H1 (cell line): ENCODE results near the gene FA2H. TPM values are rescaled to one million over a fixed set of nuclear protein-coding genes. Genes with fewer than 3 reads are reported as not detected.

Experiments
- CTCF ChIA-PET: fragments of 300-600 bp; sonication (Branson Sonifier 250); formaldehyde crosslinking; loops from one replicate; lab custom pipeline; 2021; ENCODE audit not compliant: partially characterized antibody; lab: Charles Lee
- POLR2A ChIA-PET: fragments of 300-600 bp; sonication (Branson Sonifier 250); formaldehyde crosslinking; loops from one replicate; lab custom pipeline; 2021; ENCODE audit warnings: inconsistent platforms; ENCODE audit not compliant: partially characterized antibody; lab: Charles Lee
- DNase-seq, 2 experiments: peaks; one replicate each; pipeline versions ENCODE4 v3.0.0 to v3.0.0-alpha.2; 2010 to 2022; ENCODE audit warnings: low spot score in 2 of 2, low read depth in 1 of 2, mixed read lengths in 1 of 2
- FAIRE-seq: peaks from 2 replicates; lab custom pipeline; 2011; peaks lifted over from hg19 to GRCh38; lab: Jason Lieb, UNC
- H2AFZ ChIP-seq: 2 replicates; pipeline ENCODE4 v1.8.1; 2012; ENCODE audit warnings: low read length, inconsistent platforms
- H2AK5ac ChIP-seq: 2 replicates; pipeline ENCODE4 v1.6.1; 2013; ENCODE audit warnings: low read depth, low read length
- H2BK120ac ChIP-seq: replicated peaks from 2 replicates; pipeline ENCODE3; 2013; ENCODE audit warnings: low read depth, low read length, inconsistent platforms
- H2BK12ac ChIP-seq: 2 replicates; pipeline ENCODE4 v1.6.1; 2013; ENCODE audit warnings: low read depth, low read length
- H2BK15ac ChIP-seq: 2 replicates; pipeline ENCODE4 v1.6.1; 2013; ENCODE audit warnings: low read length
- H2BK20ac ChIP-seq: 2 replicates; pipeline ENCODE4 v1.6.1; 2013; ENCODE audit warnings: low read length
- H2BK5ac ChIP-seq: 2 replicates; pipeline ENCODE4 v1.6.1; 2013; ENCODE audit warnings: low read depth, low read length
- H3K14ac ChIP-seq: 2 replicates; pipeline ENCODE4 v1.6.1; 2013; ENCODE audit warnings: inconsistent platforms; ENCODE audit not compliant: insufficient read length
- H3K18ac ChIP-seq: 2 replicates; pipeline ENCODE4 v1.6.1; 2013; ENCODE audit warnings: low read length; ENCODE audit errors: extremely low read depth
- H3K23ac ChIP-seq: 2 replicates; pipeline ENCODE4 v1.6.1; 2013; ENCODE audit warnings: inconsistent platforms; ENCODE audit not compliant: insufficient read length
- H3K23me2 ChIP-seq: 2 replicates; pipeline ENCODE4 v1.6.1; 2013; ENCODE audit warnings: low read depth, low read length
- H3K27ac ChIP-seq: 2 replicates; pipeline ENCODE4 v1.6.1; 2011; ENCODE audit warnings: low read depth, low read length, inconsistent platforms
- H3K27me3 ChIP-seq, 4 experiments: replicated peaks in 1 of 4; 1 replicate in 1 of 4; 2 replicates in 3 of 4; pipeline versions ENCODE4 v1.6.1 to v1.8.1; 2011 to 2013; ENCODE audit warnings: low read length in 3 of 4, mild to moderate bottlenecking in 3 of 4, inconsistent platforms in 2 of 4, mixed read lengths in 2 of 4, moderate library complexity in 1 of 4; ENCODE audit not compliant: control insufficient read depth in 3 of 4, insufficient read depth in 3 of 4; ENCODE audit errors: extremely low read depth in 1 of 4
- H3K36me3 ChIP-seq, 4 experiments: 2 replicates each; pipeline versions ENCODE4 v1.6.1 to v1.8.1; 2011 to 2013; ENCODE audit warnings: mild to moderate bottlenecking in 4 of 4, low read length in 3 of 4, moderate library complexity in 2 of 4, control low read depth in 1 of 4, inconsistent platforms in 1 of 4; ENCODE audit not compliant: insufficient read depth in 4 of 4, control insufficient read depth in 2 of 4
- H3K4ac ChIP-seq: replicated peaks from 2 replicates; pipeline ENCODE3; 2013; ENCODE audit warnings: low read length, low read depth, mixed read lengths, inconsistent platforms; ENCODE audit not compliant: insufficient read length
- H3K4me1 ChIP-seq, 4 experiments: replicated peaks in 1 of 4; 1 replicate in 1 of 4; 2 replicates in 3 of 4; pipeline versions ENCODE4 v1.6.1 to v1.8.1; 2011 to 2013; ENCODE audit warnings: low read length in 3 of 4, inconsistent platforms in 2 of 4, mixed read lengths in 1 of 4; ENCODE audit not compliant: insufficient read depth in 4 of 4, control insufficient read depth in 3 of 4
- H3K4me2 ChIP-seq, 2 experiments: 2 replicates each; pipeline versions ENCODE4 v1.6.1 to v1.8.1; 2011 to 2013; ENCODE audit warnings: low read depth in 2 of 2, low read length in 2 of 2, control low read depth in 1 of 2, inconsistent platforms in 1 of 2, mild to moderate bottlenecking in 1 of 2; ENCODE audit not compliant: insufficient read depth in 1 of 2
- H3K4me3 ChIP-seq, 4 experiments: fragments of 200-600, 300-600 bp in 1 of 4; sonication (generic), shearing (Covaris generic), sonication (Bioruptor Twin) in 1 of 4; 2 replicates each; pipeline versions ENCODE4 v1.5.1 to v1.8.1; 2011 to 2016; ENCODE audit warnings: low read length in 4 of 4, low read depth in 3 of 4, control low read depth in 2 of 4, inconsistent platforms in 2 of 4, mild to moderate bottlenecking in 2 of 4, mixed read lengths in 1 of 4, moderate library complexity in 1 of 4; ENCODE audit not compliant: insufficient read depth in 2 of 4; ENCODE audit errors: extremely low read depth in 1 of 4
- H3K56ac ChIP-seq: replicated peaks from 2 replicates; pipeline ENCODE3; 2013; ENCODE audit warnings: low read depth, mild to moderate bottlenecking, mixed read lengths, low read length, inconsistent platforms; ENCODE audit not compliant: insufficient read length
- H3K79me1 ChIP-seq: 2 replicates; pipeline ENCODE4 v1.6.1; 2013; ENCODE audit warnings: low read depth, low read length, control low read depth
- H3K79me2 ChIP-seq, 2 experiments: 2 replicates each; pipeline versions ENCODE4 v1.6.1 to v1.8.1; 2012 to 2013; ENCODE audit warnings: low read length in 2 of 2, mild to moderate bottlenecking in 2 of 2, inconsistent platforms in 1 of 2; ENCODE audit not compliant: insufficient read depth in 2 of 2, control insufficient read depth in 1 of 2
- H3K9ac ChIP-seq, 4 experiments: replicated peaks in 1 of 4; 1 replicate in 1 of 4; 2 replicates in 3 of 4; pipeline versions ENCODE4 v1.6.1 to v1.8.1; 2011 to 2013; ENCODE audit warnings: low read depth in 3 of 4, low read length in 3 of 4, control low read depth in 2 of 4, mild to moderate bottlenecking in 2 of 4, moderate library complexity in 2 of 4, inconsistent platforms in 1 of 4; ENCODE audit errors: extremely low read depth in 1 of 4
- H3K9me3 ChIP-seq, 2 experiments: 2 replicates each; pipeline versions ENCODE4 v1.6.1 to v1.8.1; 2012 to 2013; ENCODE audit warnings: mild to moderate bottlenecking in 2 of 2, moderate library complexity in 2 of 2, control low read depth in 1 of 2, inconsistent platforms in 1 of 2, low read depth in 1 of 2, low read length in 1 of 2, mixed read lengths in 1 of 2; ENCODE audit not compliant: insufficient read depth in 2 of 2
- H4K20me1 ChIP-seq, 2 experiments: replicated peaks in 1 of 2; 2 replicates each; pipeline versions ENCODE3 to v1.8.1; 2011 to 2013; ENCODE audit warnings: inconsistent platforms in 2 of 2, low read length in 2 of 2, mild to moderate bottlenecking in 1 of 2; ENCODE audit not compliant: insufficient read depth in 2 of 2, control insufficient read depth in 1 of 2
- H4K5ac ChIP-seq: 2 replicates; pipeline ENCODE4 v1.6.1; 2013; ENCODE audit warnings: low read length, low read depth, mixed read lengths, inconsistent platforms; ENCODE audit not compliant: insufficient read length
- H4K8ac ChIP-seq: 2 replicates; pipeline ENCODE4 v1.8.0; 2013; ENCODE audit warnings: mild to moderate bottlenecking, moderate library complexity, low read length, inconsistent platforms; ENCODE audit not compliant: insufficient read depth; ENCODE audit errors: extremely low read depth
- H4K91ac ChIP-seq: replicated peaks from 2 replicates; pipeline ENCODE3; 2013; ENCODE audit warnings: low read length, mixed read lengths, inconsistent platforms; ENCODE audit not compliant: insufficient read length
- CBX5 ChIP-seq: fragments of 300-800, 300-1000 bp; sonication (generic); IDR thresholded peaks from 2 replicates; pipeline ENCODE4 v1.7.1; 2016; ENCODE audit warnings: antibody characterized with exemption, low read length, low read depth
- EP300 ChIP-seq, 2 experiments: IDR thresholded peaks; 1 replicate in 1 of 2; 2 replicates in 1 of 2; pipeline ENCODE4 v1.6.1; 2011 to 2012; ENCODE audit warnings: low read depth in 2 of 2, low read length in 2 of 2, mild to moderate bottlenecking in 2 of 2, borderline replicate concordance in 1 of 2, inconsistent platforms in 1 of 2, moderate library complexity in 1 of 2
- KDM1A ChIP-seq: fragments of 200-600, 300-600 bp; sonication (generic); IDR thresholded peaks from 2 replicates; pipeline ENCODE4 v1.7.1; 2016; ENCODE audit warnings: mild to moderate bottlenecking, low read length, borderline replicate concordance
- MAFK ChIP-seq: IDR thresholded peaks from 2 replicates; pipeline ENCODE4 v1.6.1; 2012; ENCODE audit warnings: low read depth, mild to moderate bottlenecking, improper control_type of control experiment, low read length
- RBBP5 ChIP-seq: IDR thresholded peaks from 2 replicates; pipeline ENCODE4 v1.7.1; 2012; ENCODE audit warnings: low read depth, mild to moderate bottlenecking, inconsistent platforms, low read length, moderate library complexity, borderline replicate concordance
- RFX5 ChIP-seq: IDR thresholded peaks from 2 replicates; pipeline ENCODE4 v1.6.1; 2011; ENCODE audit warnings: low read depth, low read length, improper control_type of control experiment, borderline replicate concordance
- SIX5 ChIP-seq: IDR thresholded peaks from 2 replicates; pipeline ENCODE4 v1.6.1; 2011; ENCODE audit warnings: mild to moderate bottlenecking, low read depth, low read length
- SUZ12 ChIP-seq: fragments of 200-600 bp; sonication (generic); IDR thresholded peaks from 2 replicates; pipeline ENCODE4 v1.6.1; 2012; ENCODE audit warnings: mild to moderate bottlenecking, inconsistent platforms, low read length, moderate library complexity, mixed read lengths
- polyA plus RNA-seq, 7 experiments: library from polyadenylated mRNA; depleted of rRNA in 3 of 7; stranded (reverse) in 5 of 7; unstranded in 2 of 7; fragments of >200 nt in 5 of 7; fragments of 200-250 nt in 2 of 7; gene quantifications; 1 replicate in 5 of 7; 2 replicates in 1 of 7; 4 replicates in 1 of 7; pipeline versions ENCODE4 v1.2.1 to v1.2.3, GENCODE V29; 2011 to 2013; ENCODE audit warnings: missing spikeins in 2 of 7, mixed read lengths in 2 of 7
- total RNA-seq: library from RNA; stranded (reverse); fragmentation: NEBNext Ultra II Directional; extraction: Animal tissue kit (Norgen Biotek cat#: 25700); gene quantifications from 2 replicates; pipeline ENCODE4 v1.2.1, GENCODE V29; 2021

FA2H gene
- total and polyA plus RNA-seq, 2 of the 8 experiments (the other 6 are each of a cell fraction or from before 2014, with no cell fraction given): 2.1 to 2.5 TPM

GRCh38 chr16:74761665-74762064 is 13.0 kb downstream of the FA2H start:
- H3K27me3 ChIP-seq: no peaks in the 10 kb centered on the region
- no peak overlapping the region for H2AFZ ChIP-seq
- no peak for TF ChIP-seq EP300 (IDR thresholded peaks at IDR 0.05; ENCODE audit: borderline replicate concordance in 1 of 2, low read depth in 2 of 2, low read length in 2 of 2)
- TF ChIP-seq KDM1A: no peak
- no peak for TF ChIP-seq MAFK
- no peak for TF ChIP-seq CBX5
- no peak for TF ChIP-seq SUZ12
- TF ChIP-seq RFX5: no peak
- no peak for TF ChIP-seq RBBP5
- no peak for TF ChIP-seq SIX5
- H3K14ac ChIP-seq: no peak overlapping the region
- no peak overlapping the region for H2BK12ac ChIP-seq
- no peak overlapping the region for H3K27ac ChIP-seq
- H4K91ac ChIP-seq: no peak overlapping the region
- H3K4me3 ChIP-seq: no peak overlapping the region
- no peaks in the 10 kb centered on the region for H4K20me1 ChIP-seq
- H2BK20ac ChIP-seq: no peak overlapping the region
- CTCF ChIA-PET: interaction anchor here (0.6 kb wide), 1 partner anchor 660 kb away, joined by 3 read pairs; no protein-coding TSS in a partner anchor
- no peaks in the 10 kb centered on the region for H3K23me2 ChIP-seq
- H3K4me1 ChIP-seq: no peaks in the 10 kb centered on the region
- H3K9ac ChIP-seq: no peak overlapping the region
- no peak for DNase-seq
- H3K23ac ChIP-seq: no peak overlapping the region
- no peak overlapping the region for H4K8ac ChIP-seq
- no peak overlapping the region for H3K4ac ChIP-seq
- no peak overlapping the region for H3K56ac ChIP-seq
- no peak overlapping the region for H2BK120ac ChIP-seq
- H3K9me3 ChIP-seq: no peaks in the 10 kb centered on the region
- H3K18ac ChIP-seq: no peak overlapping the region
- H2AK5ac ChIP-seq: no peak overlapping the region
- POLR2A ChIA-PET: no interaction called here
- H3K79me2 ChIP-seq: no peaks in the 10 kb centered on the region
- no peak overlapping the region for H2BK15ac ChIP-seq
- FAIRE-seq: no peak
- no peak overlapping the region for H3K4me2 ChIP-seq
- H4K5ac ChIP-seq: no peak overlapping the region
- no peak overlapping the region for H2BK5ac ChIP-seq
- no peaks in the 10 kb centered on the region for H3K36me3 ChIP-seq
- no peaks in the 10 kb centered on the region for H3K79me1 ChIP-seq
